Renal cortex interstitium (tissue), 15 donors: ENCODE measurements around the gene LRRC15. TPM values are rescaled to one million over a fixed set of nuclear protein-coding genes. Genes with fewer than 3 reads are reported as not detected.

Experiments used
- DNase-seq, 11 donors: peaks; one replicate each; pipeline ENCODE4 v3.0.0-alpha.2; 2013; ENCODE audit warnings: low read depth in 9 of 11, low spot score in 4 of 11; ENCODE audit errors: extremely low read depth in 1 of 11
- long read RNA-seq, 16 experiments: transcript quantifications; one replicate each; lab custom pipeline, GENCODE V29; 2026
- polyA plus RNA-seq, 3 donors: library from polyadenylated mRNA; unstranded; fragments of 120-200 nt; gene quantifications; one replicate each; pipeline ENCODE4 v1.2.1, GENCODE V29; 2013; ENCODE audit not compliant: insufficient read length in 3 of 3

The LRRC15 gene
- under 1 TPM; 0.05 to 0.08 (median 0.07) TPM for polyA plus RNA-seq
- long read RNA-seq, donor 1 = 0 reads
- long read RNA-seq, donor 2 = 0 reads
- long read RNA-seq, donor 3 = 0 reads
- long read RNA-seq, donor 4 = 0 reads
- long read RNA-seq, donor 5 = 0 reads
- long read RNA-seq, donor 6 = 0 reads
- long read RNA-seq, donor 7 = 0 reads
- long read RNA-seq, donor 8 = 0 reads
- long read RNA-seq, donor 9 = 0 reads
- long read RNA-seq, donor 10 = 0 reads
- long read RNA-seq, donor 11 = 0 reads
- long read RNA-seq, donor 12 = 0 reads
- long read RNA-seq, donor 13 = 0 reads
- long read RNA-seq, donor 14 = 0 reads
- long read RNA-seq, donor 15 = 0 reads
- long read RNA-seq, donor 16 = 0 reads

DNA sequence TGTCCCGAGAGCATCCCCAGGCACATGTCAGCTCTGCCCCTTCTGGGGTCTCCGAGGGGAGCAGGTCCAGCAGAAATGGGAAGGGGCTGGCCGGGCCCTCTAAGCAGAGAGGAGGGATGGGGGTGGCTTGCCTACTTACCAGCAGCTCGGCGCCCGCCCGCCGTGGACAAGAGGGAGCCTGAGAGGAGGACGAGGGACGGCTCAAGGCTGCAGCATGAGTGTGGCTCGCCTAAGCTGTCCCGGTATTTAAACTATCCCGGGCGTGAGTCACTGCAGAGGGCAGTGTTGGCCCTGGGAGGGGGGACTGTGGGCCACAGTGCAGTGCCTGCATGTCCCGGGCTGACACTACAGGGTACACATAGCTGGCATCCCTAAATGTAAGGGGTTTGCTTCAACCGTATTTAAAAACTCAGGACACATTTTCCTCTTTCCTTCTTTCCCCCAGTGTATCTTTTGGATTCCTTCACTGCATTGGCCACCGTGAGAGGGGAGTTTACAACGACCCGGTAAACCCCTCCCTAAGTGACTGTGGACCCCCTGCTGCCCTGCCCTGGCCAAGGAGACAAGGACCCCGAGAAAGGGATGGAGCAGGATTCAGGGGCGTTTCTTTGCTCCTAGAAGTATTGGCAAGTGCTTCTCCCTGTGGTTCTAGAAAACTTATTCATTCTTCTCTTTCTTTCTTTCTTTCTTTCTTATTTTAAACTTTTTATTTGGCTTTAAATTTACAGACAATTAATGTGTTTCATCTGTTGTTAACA, at the start of gene LRRC15:
Gene LRRC15 (minus strand): TSS at position 222 of the 758 bp plus-strand sequence. CDS start 8,700 bp downstream, outside the sequence.
- no peak for DNase-seq

DNA sequence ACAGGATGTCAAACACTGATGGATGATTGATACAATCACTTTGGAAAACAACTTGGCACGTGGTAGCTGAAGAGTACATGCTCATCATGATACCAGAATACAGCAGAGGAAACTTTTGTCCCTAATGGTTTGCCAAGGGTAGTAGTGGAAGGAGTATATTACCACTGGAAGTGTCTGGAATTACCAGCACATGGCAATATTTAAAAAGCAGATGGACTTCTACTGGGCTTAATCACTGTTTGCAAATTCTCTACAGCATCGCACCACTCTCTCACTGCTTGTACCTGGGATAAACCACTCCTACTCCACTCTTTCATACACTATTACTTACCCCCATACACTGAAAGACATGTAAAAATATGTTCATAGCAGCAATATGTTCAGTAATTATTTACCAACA, 49.1 kb upstream of the LRRC15 start:
- no peak for DNase-seq

DNA sequence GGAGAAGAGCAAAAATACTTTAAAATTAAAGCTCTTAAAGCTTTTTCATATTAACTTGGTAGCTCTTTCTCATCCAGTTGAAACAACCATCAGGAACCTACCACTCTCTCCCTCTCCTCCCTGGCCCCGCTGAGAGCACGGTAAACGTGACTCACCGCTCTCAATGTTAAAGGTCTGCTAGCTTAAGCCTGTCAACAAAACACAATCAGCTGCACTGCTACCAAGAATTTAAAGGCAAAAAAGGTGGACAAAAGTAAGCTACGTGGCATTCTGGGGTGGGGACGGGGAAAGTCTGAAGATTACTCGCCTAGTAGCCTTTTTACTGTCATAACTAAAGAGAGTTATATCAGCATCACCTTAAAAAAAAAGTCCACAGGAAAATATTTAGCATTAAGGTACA, 37.9 kb upstream of the LRRC15 start:
- DNase-seq = no peak

DNA sequence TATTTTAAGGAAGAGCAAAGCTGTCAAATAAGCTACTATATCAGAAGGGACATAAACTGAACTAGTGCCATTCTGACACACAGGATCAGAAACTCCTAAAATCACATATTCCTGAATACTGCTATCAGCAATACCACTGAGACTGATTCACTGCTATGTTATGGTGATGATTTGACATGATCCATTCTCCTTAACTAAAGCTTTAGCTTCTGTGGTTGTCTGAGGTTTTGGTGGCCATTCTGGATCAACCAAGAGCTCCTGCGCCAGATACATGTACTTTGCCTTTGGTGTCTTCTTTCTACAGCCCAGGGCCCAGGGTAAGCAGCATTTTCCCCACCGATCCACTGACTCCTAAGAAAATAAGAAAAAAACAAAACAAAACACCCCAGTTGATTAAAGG, 36.2 kb upstream of the LRRC15 start:
- no peak for DNase-seq

GRCh38 chr3:194404365-194405140, 35.0 kb upstream of the LRRC15 start:
- peak in 2 of 11 donors; percentile 42 to 50 for DNase-seq

DNA sequence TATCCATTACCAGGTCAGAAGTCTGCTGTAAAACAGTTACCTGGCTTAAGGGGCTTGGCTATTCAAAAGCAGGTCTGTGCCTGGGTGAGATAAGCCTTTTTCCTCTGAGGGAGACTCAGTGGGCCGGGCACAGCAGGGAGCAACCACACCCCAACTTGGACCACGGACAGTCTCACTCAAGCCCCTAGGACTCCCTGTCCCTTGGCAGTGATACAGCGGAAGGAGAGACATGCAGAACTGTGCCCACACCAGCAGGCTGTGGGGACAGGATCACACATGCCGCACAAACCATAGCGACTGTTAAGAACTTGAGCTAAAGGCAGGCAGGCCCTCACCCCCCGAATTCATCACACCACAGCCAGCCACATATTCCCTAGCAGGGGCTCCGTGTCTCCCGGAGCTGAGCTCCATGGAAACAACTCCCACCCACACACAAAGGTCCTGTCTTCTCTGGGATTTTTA, 32.4 kb upstream of the LRRC15 start:
- DNase-seq = no peak

DNA sequence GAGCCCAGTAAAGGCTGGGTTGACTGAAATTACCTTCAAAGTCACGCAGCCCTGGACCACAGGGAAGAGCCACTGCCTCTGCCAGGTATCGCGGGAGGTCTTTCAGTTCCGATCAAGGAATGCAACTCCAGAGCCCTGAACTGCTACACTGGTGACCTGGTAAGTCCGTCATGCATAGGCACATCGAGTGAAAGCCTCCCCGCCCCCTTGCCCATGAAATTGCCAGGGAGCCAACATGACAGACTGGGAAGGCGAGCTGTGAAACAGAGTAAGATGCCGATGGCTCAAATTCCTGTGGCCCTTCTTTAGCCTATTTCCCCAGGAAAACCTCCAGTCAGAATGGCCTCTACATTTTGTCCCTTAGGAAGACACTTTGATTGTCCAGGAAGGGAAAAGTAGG, 31.8 kb upstream of the LRRC15 start:
- no peak for DNase-seq

DNA sequence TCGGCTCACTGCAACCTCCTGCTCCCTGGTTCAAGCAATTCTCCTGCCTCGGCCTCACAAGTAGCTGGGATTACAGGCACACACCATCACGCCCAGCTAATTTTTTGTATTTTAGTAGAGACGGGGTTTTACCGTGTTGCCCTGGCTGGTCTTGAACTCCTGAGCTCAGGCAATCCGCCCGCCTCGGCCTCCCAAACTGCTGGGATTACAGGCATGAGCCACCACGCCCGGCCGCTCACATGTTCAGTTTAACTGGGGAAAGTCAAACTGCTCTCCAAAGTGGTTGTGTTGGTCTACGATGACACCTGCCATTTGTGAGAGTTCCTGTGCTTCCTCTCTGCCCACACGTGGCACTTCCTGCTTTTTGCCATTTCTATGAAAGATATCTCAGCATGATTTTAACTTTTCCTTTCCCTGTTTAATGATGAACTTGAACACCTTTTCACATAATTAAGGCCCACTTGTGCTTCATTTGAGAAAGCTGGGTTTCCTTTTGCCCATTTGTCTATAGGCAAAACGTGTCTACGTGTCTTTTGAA, 30.4 kb upstream of the LRRC15 start:
- no peak for DNase-seq

- no peak for DNase-seq
Observed at GRCh38 chr3:194399166-194399565, 29.6 kb upstream of the LRRC15 start, which contains the start of gene GP5. GP5 (minus strand) TSS chr3:194399266; CDS start chr3:194398282, 984 bp downstream.

DNA sequence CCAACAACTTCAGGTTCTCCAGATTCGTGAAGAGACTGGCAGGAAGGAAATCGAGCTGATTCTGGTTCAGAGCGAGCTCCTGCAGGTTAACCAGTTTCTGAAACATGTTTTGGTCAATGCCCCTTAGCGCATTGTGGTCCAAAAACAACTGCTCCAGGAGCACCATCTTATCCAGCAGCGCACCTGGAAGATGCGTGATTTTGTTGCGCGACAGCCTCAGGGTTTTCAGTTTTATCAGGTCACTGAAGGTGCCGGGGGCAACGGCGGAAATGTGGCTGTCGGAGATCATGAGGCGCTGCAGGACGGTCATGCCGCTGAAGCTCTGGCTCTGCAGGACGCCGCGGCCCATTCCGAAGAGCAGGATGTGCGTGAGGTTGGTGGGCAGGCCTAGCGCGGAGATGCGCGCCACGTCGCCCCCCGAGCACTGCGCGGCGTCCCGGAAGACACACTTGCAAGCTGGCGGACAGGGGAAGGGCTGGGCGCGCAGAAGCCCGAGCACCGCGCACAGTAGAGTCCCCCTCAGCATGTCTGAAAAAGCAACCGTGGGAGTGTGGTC, 28.3 kb upstream of the LRRC15 start:
- DNase-seq = no peak

GRCh38 chr3:194396859-194397756, 27.6 kb upstream of the LRRC15 start:
- no peak for DNase-seq

DNA sequence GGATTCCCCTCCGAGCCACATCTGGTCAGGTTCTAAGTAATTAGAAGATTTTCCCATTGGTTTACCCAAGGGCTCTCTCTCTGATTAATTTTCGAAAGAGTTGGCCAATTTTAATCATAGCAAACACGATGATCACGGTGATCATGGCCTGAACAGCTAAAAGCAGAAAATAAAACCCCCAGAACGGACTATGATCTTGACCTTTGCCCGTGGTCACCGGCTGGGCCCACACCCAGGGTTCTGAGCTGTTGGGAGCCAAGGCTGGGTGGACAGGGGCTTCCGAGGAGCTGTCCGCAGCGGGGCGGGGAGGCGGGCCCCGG, 27.0 kb upstream of the LRRC15 start:
- DNase-seq = no peak

DNA sequence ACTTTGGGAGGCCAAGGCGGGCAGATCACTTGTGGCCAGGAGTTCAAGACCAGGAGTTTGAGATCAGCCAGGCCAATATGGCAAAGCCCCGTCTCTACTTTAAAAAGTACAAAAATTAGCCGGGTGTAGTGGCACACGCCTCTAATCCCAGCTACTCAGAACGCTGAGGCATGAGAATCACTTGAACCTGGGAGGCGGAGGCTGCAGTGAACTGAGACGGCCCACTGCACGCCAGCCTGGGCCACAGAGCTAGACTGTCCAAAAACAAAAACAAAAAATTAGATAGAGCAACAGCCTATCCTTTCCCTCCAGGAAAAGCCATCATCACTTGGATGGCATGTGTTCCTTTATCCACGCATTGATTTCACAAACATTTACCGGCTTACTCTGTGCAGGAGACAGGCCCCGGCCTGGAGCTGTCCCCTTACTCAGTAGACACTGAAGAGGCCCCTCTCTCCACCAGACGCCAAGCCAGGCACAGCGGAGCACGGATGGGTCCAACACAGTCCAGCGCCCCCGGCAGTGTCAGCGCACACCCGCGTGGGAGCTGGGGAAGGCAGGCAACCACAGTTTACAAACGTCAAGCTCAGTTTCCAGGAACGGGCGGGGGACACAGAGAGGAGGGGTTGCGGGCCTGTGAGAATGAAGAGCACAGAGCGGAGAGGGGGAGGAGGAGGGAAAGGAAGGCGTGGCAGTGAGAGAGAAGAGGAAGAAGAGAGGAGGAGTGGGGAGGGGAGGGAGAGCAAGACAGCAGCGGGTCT, 26.4 kb upstream of the LRRC15 start:
- DNase-seq = peak in 4 of 11 donors; percentile 60 to 77 (median 66)

- no peak for DNase-seq
Observed at GRCh38 chr3:194395212-194395611, 25.7 kb upstream of the LRRC15 start.

- DNase-seq = no peak
Observed at GRCh38 chr3:194392576-194392975, 23.0 kb upstream of the LRRC15 start.

DNA sequence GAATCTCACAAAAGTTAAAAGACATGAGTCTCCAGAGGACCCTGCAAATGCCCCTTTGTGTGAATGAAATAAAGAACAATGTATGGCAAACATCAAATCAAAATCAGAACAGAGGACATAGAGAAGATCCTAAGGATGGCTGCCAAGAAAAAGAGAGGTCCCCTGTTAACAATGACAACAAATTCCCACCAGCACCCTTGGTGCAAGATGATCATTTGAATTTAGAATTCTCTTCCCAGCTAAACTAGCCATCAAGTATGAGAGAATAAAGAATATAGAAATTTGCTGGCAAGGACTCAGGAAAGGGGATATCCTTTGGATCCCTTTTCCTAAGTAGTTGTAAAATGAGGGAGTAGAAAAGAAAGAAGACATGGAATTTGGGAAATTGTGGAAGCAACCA, 21.3 kb upstream of the LRRC15 start:
- no peak for DNase-seq

GRCh38 chr3:194389269-194389668, 19.7 kb upstream of the LRRC15 start:
- DNase-seq = no peak
